Activated naive CD4-positive, alpha-beta T cell treated with anti-CD3 and anti-CD28 coated beads, Interleukin-2, amount 50 U/mL, for 16 hours (primary cell): Measurements from ENCODE around the gene POLE3.
"Not testable (repeated sequence)": the region's sequence is repeated elsewhere in the genome, so short reads cannot be mapped to it uniquely, and the experiment has no call there.

Source experiments
- DNase-seq: peaks from one replicate; pipeline ENCODE4 v3.0.0-alpha.2; 2020

Gene POLE3

DNA sequence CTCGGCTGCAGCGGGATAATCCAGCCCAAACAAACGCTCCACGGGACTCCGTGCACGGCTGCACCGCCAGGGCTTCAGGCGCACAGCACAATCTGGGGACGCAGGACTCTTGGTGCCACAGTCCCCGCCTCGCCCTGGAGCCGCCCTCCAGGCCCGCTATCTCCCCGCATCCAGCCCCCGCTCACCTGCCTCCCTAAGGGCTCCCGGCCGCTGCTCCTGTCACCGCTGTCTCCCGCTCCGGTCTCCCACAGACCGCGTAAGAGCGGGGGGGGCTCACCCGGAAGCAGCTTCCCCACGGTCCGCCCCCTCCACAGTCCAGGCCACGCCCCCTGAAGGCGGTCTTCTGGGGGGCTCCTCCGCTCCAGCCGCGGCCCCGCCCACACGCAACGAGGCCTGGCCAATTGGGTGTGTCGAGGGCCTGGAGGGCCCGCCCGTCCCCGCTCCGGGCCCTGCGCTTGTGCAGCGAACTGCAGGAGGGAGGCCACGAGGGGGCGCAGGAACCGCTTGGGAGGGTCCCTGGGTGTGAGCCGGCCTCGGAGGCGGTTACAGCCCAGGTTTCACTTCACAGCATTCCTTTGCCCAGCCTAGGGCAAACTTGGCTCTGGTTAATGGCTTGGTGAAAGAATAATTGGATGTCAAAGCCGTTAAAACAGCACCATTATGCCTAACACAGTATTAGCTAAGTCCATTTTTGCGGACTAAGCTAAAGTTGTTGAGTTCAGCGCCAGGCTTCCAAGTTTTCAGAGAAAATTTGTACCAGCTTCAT, 9.3 kb downstream of the POLE3 start, which contains the start of gene ALAD:
Gene ALAD (minus strand): TSS at position 258 of the 766 bp plus-strand sequence. CDS start 7,725 bp downstream, outside the sequence.
- DNase-seq: peak; percentile 100

GRCh38 chr9:113399646-113400200, 10.8 kb downstream of the POLE3 start:
- DNase-seq: no peak

GRCh38 chr9:113398796-113399195, 11.7 kb downstream of the POLE3 start:
- DNase-seq: no peak

- DNase-seq: no peak
These were observed 13.3 kb downstream of the POLE3 start for GRCh38 chr9:113397203-113397631.

DNA sequence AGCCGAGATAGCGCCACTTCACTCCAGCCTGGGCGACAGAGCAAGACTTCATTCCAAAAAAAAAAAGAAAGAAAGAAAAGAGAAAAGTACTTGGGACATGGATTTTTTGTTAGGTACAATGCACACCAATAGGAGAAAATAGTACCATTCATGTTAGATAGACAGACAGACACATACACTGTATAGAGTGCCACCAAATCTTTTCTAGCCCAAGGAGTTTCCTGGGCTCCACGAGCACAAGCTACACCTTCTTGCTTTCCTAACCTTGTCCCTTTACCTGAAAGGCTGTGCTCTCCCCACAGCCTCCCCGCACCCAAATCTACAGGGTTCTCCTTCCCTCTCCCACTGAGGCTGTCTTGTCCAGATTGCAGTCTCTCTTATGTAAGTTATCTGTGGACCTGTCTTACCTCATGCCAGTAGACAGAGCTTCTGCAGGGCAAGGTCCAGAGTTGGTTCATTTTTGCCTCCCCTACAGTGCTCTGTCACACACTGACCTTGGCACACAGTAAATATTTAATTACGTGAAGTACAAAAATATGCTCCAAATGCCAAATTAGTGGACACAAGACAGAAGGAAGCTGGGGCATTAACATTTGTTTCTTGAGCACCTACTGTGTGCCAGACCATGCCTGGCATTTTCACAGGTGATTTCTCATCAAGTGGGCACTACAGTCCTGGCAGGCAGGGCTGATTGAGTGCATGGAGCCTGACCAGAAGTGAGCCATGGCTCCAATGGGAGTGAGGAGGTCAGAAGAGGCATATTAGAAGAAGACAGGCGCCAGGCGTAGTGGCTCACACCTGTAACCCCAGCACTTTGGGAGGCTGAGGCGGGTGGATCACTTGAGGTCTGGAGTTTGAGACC, 15.2 kb downstream of the POLE3 start:
- DNase-seq: no peak

DNA sequence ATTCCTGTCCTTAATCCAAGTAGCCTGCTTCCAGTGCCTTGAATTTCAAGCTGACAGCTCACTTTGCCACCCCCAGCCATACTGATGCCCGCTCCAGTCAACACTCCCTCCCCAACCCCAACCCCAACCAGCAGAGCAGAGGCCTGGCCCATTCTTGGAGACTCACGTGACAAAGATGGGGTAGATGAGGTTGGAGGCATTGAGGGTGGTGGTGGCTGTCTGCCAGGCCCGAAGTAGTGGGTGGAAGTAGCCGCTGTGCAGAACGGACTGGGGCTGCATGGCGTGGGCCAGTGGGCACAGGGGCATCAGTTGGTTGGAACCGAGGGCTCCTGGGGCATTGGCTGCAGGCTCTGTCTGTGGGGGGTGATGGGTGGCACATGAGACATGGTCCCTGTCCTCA, 17.2 kb downstream of the POLE3 start:
- no peak for DNase-seq

DNA sequence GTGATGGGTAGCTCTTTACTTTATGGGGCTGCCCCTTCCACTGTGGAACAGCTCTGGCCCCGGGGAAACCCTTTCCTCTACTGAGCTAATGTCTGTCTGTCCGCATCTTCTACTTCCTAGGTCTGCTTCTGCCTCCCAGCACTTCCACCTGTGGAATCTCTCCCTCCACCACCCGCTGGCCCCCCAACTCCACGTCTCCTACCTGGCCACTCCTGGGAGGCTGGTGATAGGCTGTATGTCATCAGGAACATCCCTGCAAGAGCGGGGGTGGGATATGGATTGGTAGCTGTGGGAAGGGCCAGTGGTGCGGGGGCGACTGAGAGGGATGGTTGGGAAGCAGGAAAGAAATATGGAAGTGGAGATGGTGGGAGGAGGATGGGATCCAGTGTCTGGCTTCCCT, 18.6 kb downstream of the POLE3 start:
- no peak for DNase-seq

DNA sequence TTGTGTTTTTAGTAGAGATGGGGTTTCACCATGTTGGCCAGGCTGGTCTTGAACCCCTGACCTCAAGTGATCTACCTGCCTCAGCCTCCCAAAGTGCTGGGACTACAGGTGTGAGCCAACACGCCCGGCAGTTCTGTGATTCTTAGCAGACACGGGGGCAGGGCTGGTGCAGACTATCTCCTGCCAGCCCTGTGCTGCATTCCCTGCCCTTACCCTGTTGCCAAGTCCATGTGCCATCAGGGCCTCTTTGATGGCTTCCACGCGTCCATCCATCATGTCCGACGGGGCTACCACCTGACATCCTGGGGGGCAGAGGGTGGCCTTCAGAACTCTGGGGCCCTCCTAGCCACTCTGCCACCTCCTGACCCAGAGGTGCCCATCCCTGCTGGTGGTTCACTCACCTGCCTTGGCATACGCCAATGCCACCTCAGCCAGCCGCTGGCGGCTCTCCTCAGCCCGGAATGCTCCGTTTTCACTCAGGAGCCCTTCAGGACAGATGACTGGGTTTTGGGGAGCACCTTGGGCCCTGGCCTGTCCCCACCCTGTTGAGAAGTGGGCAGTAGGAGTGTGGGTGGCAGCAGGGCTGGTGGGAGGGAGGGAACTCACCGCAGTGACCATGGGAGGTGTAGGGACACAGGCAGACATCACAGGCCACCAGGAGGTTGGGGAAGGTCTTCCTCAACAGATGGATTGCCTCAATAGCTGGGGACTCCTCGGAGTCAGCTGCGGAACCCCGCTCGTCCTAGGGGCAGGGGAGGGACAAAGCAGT, 20.1 kb downstream of the POLE3 start:
- no peak for DNase-seq

- DNase-seq: no peak
These were observed 21.0 kb downstream of the POLE3 start for GRCh38 chr9:113389451-113389850.

GRCh38 chr9:113388833-113389232, 21.6 kb downstream of the POLE3 start:
- no peak for DNase-seq

DNA sequence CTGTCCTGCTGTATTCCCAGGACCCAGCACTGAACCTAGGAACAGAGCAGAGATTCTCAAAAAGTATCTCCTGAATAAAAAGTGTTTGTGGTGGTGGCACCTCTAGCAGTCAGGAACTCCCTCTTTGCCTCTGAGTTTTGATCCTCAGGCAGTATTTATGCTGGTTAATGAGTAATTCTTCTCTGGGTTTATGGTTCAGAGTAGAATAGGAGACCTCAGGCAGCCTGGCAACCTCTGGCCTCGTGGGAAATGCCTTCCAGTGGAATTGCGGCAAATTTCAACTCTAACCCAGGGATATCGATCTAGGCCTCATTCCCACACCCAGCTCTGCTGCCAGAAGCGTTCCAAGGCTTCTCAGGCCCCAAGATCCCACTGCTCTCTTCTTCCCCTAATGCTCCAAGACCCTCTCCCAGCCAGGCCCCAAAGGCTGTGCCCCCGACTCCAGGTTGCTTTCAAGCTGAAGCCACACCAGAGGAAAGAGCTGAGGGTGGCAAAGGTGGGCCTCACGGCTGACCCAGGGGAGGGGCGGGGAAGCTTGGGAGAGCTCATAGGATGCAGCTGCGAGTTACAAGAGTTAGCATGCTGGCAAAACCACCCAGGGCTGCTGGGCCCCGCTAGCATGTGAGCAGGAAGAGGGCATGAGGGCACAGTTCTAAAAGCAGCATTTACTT, 22.8 kb downstream of the POLE3 start:
- no peak for DNase-seq

DNA sequence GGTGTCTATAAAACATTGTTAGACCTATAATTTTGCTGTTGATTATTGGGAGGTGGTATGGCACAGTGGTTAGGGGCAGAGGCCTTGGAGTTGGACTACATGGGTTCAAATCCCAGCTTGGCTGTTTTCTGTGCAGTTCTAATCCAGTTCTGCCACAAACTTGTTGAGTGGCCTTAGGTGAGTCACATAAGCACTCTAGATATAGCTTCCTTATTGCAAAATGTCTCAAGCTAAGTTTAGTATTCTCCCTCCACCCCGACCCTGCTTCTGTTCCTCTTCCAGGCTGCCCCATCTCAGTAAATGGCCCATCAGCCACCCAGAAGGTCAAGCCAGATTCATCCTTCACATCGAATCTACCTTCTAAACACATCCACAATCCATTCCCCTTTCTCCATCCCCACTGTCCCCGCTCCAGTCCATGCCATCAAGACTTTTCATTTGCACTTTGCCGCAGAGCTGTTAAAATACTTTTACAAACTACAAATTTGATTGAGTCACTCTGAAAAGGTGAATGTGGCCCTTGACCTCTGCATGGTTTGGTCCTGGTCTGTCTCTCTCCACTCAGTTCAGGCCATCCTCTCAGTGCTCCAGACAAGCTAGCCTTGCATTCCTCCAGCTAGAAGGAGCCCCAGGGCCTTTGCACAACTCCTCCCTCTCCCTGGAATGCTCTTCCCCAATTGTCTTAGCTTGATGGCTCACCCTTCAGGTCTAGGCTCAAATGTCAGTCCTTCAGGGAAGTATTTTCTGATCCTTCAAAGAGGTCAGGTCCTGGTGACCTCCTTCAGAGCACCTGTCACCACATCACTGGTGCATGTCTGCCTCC, 23.7 kb downstream of the POLE3 start:
- no peak for DNase-seq

DNA sequence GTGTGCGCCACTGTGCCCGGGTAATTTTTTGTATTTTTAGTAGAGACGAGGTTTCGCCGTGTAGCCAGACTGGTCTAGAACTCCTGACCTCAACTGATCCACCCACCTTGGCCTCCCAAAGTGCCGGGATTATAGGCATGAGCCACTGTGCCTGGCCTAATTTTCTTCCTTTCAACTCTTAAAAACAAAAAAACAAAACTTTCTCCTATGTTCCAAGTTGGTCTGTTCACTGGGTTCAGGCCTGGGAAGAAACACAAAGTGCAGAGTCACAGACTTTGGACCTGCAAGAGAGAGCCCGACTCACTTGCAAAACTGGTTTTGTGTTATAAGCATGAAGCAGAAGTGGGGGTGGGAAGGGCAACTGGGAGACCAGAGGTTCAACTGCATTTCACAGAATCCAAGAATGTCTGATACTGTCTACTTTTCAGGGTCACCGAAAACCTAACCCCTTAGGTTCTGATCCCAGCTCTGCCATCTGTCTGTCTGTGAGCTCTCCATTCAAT, 28.5 kb downstream of the POLE3 start:
- no peak for DNase-seq

- DNase-seq: not testable (repeated sequence)
These were observed 29.0 kb downstream of the POLE3 start for GRCh38 chr9:113381441-113381840.

DNA sequence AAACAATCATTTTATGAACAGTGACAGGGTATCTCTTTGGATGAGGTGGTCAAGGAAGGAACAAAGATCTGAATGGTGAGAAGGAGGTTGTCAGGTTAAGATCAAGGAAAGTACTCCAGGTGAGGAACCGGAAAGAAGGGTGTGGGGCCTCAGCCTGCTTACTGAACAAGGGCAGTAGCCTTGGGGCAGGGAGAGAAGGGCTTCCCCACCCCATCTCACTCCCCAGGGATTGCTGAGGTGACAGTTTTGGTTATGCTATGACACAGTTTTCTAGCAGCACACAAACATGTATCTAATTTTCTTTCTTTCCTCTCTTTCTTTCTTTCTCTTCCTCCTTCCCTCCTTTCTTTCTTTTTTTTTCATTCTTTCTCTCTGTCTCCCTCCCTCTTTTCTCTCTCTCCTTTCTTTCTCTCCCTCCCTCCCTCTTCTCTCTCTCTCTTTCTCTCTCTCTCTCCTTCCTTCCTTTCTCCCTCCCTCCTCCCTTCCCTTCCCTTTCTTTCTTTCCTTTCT, 29.6 kb downstream of the POLE3 start:
- no peak for DNase-seq

- not testable (repeated sequence) for DNase-seq
These were observed 30.7 kb downstream of the POLE3 start for GRCh38 chr9:113379829-113380210.

DNA sequence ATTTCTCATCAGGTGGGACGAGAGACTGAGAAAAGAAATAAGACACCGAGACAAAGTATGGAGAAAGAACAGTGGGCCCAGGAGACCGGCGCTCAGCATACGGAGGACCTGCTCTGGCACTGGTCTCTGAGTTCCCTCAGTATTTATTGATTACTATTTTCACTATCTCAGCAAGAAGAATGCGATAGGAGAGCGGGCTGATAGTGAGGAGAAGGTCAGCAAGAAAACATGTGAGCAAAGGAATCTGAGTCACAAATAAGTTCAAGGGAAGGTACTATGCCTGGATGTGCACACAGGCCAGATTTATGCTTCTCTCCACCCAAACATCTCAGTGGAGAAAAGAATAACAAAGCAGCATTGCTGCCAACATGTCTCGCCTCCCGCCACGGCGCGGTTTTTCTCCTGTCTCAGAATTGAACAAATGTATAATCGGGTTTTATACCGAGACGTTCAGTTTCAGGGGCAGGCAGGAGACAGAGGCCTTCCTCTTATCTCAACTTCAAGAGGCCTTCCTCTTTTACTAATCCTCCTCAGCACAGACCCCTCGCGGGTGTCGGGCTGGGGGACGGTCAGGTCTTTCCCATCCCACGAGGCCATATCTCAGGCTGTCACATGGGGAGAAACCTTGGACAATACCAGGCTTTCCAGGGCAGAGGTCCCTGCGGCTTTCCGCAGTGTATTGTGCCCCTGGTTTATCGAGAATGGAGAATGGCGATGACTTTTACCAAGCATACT, 31.2 kb downstream of the POLE3 start:
- DNase-seq: not testable (repeated sequence)

- peak; percentile 72 for DNase-seq
These were observed 33.6 kb downstream of the POLE3 start, which contains the start of gene HDHD3 for GRCh38 chr9:113376634-113377567. TSS of gene HDHD3 (minus strand) at chr9:113376986. CDS start at chr9:113374354, 2,632 bp downstream.
